ENCODE measurements around the gene PTGR2.
A peak's percentile ranks its signal among the peaks of the same experiment; 100 is the strongest.
"Not testable (repeated sequence)": the region's sequence is repeated elsewhere in the genome, so short reads cannot be mapped to it uniquely, and the experiment has no call there.

The PTGR2 gene

GRCh38 chr14:73887318-73887616 lies 35.6 kb downstream of the PTGR2 start:
- Mint-ChIP-seq H3K27ac (peak overlapping the region; percentile 99), H3K36me3 (peaks cover 8 to 29% of the 10 kb centered on the region in 2 donors), H3K4me1 (peaks cover 25 to 50% of the 10 kb centered on the region in 2 donors), H3K9me3 (no peaks in the 10 kb centered on the region), H3K27me3 (no peaks in the 10 kb centered on the region), H3K4me3 (peak overlapping the region; percentile 89 to 91)
- ATAC-seq (replicated peaks): no peak
- DNase-seq: no peak

DNA sequence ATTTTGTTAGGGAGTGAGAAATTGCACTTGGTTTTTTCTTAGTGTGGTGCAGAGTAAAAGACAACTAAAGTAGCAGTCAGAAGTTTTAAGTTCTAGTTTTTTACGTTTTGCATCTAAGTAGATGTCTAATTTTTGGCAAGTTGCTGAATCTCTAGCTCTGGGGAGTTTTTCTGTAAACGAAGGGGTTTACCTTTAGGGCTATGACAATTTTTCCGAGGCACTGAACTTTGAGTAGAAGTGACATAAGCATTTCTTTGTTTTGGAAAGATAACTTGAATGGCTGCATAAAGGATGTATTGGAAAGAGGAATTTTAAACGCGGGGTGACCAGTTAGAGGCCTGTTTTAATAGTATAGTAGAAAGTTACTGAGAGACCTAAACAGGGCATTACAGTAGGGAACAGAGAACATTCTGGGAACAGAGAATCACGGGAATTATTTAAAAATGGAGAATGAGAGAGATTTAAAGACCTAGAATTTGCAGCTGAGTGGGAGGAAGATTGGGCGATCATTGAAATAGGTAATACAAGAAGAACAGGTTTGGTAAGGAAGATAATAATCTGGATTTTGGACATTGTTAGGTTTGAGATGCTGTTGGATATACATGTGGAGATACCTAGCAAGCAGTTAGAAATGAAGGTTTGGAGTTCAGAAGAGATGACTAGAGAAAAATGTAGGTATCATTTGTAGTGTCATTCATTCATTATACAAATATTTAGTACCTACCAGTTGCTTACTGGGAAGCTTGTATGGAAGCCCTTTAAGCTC lies 36.2 kb downstream of the PTGR2 start:
- H3K4me3 Mint-ChIP-seq: peak overlapping the region; percentile 89 to 91
- no peaks in the 10 kb centered on the region for H3K9me3 Mint-ChIP-seq
- H3K4me1 Mint-ChIP-seq: peaks cover 25 to 50% of the 10 kb centered on the region in 2 donors
- H3K27ac Mint-ChIP-seq: peak overlapping the region; percentile 99
- peaks cover 8 to 29% of the 10 kb centered on the region in 2 donors for H3K36me3 Mint-ChIP-seq
- no peaks in the 10 kb centered on the region for H3K27me3 Mint-ChIP-seq
- no peak for DNase-seq
- ATAC-seq (replicated peaks): no peak

GRCh38 chr14:73888460-73888725 lies 36.8 kb downstream of the PTGR2 start:
- H3K27ac Mint-ChIP-seq: peak overlapping the region; percentile 99
- ATAC-seq (replicated peaks) (no peak), DNase-seq (no peak)
- H3K27me3 Mint-ChIP-seq: no peaks in the 10 kb centered on the region
- no peaks in the 10 kb centered on the region for H3K9me3 Mint-ChIP-seq
- peak overlapping the region; percentile 89 to 91 for H3K4me3 Mint-ChIP-seq
- peaks cover 25 to 50% of the 10 kb centered on the region in 2 donors for H3K4me1 Mint-ChIP-seq
- H3K36me3 Mint-ChIP-seq: peaks cover 6 to 29% of the 10 kb centered on the region in 2 donors

- Mint-ChIP-seq H3K9me3 (no peaks in the 10 kb centered on the region), H3K4me3 (no peak overlapping the region), H3K27ac (no peak overlapping the region), H3K4me1 (peaks cover 25 to 50% of the 10 kb centered on the region in 2 donors), H3K27me3 (no peaks in the 10 kb centered on the region), H3K36me3 (peaks cover 10 to 33% of the 10 kb centered on the region in 2 donors)
- ATAC-seq (replicated peaks) (no peak), DNase-seq (no peak)
Observed at GRCh38 chr14:73888971-73889370, 37.3 kb downstream of the PTGR2 start.

DNA sequence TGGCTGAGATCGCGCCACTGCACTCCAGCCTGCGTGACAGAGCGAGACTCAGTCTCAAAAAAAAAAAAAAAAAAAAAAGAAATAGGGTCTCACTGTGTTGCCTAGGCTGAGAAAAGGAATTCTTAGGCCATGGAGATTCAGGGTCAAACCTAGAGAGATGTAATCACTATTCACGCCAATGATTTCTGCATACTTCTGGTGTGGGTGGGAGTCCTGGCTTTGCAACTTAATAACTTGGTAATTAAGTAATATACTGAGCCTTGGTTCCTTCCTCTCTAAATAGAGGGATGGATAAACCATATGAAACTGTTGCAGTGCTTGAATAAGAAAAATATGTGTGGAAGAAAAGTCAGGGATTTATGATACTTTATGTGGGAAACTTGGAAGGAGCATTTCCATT lies 37.7 kb downstream of the PTGR2 start:
- DNase-seq (no peak), ATAC-seq (replicated peaks) (no peak)
- peaks cover 12 to 35% of the 10 kb centered on the region in 2 donors for H3K36me3 Mint-ChIP-seq
- H3K4me1 Mint-ChIP-seq: peaks cover 25 to 48% of the 10 kb centered on the region in 2 donors
- no peak overlapping the region for H3K4me3 Mint-ChIP-seq
- no peaks in the 10 kb centered on the region for H3K27me3 Mint-ChIP-seq
- no peaks in the 10 kb centered on the region for H3K9me3 Mint-ChIP-seq
- no peak overlapping the region for H3K27ac Mint-ChIP-seq

DNA sequence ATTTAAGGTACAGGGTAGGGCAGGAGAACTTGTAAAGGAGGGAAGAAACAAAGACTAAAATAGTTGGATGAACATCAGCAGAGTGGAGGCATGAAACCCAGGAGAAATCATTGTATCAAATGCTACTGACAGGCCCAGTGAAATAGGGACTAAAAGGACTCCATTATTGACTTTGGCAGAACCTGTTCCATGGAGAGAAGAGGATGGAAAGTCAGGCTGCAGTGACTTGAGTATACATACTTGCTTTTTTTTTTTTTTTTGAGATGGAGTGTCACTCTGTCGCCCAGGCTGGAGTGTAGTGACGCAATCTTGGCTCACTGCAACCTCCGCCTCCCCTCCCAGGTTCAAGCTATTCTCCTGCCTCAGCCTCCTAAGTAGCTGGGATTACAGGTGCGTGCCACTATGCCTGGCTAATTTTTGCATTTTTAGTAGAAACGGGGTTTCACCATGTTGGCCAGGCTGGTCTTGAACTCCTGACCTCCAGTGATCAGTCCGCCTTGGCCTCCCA lies 42.6 kb downstream of the PTGR2 start:
- ATAC-seq (replicated peaks); H3K4me3 Mint-ChIP-seq; H3K9me3 Mint-ChIP-seq; DNase-seq; H3K27me3 Mint-ChIP-seq: not testable (repeated sequence)
- Mint-ChIP-seq H3K36me3 (peaks cover 27 to 36% of the 10 kb centered on the region in 2 donors), H3K4me1 (peaks cover 5 to 11% of the 10 kb centered on the region in 2 donors), H3K27ac (peak overlapping the region; percentile 86)

GRCh38 chr14:73895939-73896338 lies 44.3 kb downstream of the PTGR2 start:
- peaks cover 0 to 2% of the 10 kb centered on the region in 2 donors for H3K4me1 Mint-ChIP-seq
- no peak for DNase-seq
- no peak for ATAC-seq (replicated peaks)
- peaks cover 31 to 39% of the 10 kb centered on the region in 2 donors for H3K36me3 Mint-ChIP-seq
- no peaks in the 10 kb centered on the region for H3K27me3 Mint-ChIP-seq
- H3K27ac Mint-ChIP-seq: no peak overlapping the region
- no peaks in the 10 kb centered on the region for H3K9me3 Mint-ChIP-seq
- H3K4me3 Mint-ChIP-seq: no peak overlapping the region

- H3K27me3 Mint-ChIP-seq: no peaks in the 10 kb centered on the region
- ATAC-seq (replicated peaks): no peak
Observed at GRCh38 chr14:73896521-73896920, 44.9 kb downstream of the PTGR2 start.

DNA sequence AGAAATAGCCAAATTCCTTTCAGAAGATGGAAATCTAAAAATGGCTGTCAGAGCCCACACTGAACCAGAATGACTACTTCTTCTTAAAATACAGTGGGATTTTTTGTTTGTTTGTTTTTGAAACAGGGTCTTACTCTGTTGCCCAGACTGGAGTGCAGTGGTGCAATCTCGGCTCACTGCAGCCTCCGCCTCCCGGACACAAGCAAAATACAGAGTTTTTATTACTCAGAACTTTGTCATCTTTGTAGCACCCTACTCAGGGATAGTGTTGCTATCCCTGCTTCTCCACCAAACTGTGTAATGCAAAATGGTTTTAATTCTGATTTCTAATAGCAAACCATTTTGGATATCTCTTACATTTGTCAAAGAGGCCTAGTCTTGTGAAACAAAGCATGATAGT lies 51.4 kb downstream of the PTGR2 start:
- Mint-ChIP-seq H3K36me3 (peaks cover 28 to 36% of the 10 kb centered on the region in 2 donors), H3K27me3 (no peaks in the 10 kb centered on the region), H3K4me1 (no peaks in the 10 kb centered on the region)

More at GRCh38 chr14:73896521-73896920, 44.9 kb downstream of the PTGR2 start:
- H3K9me3 Mint-ChIP-seq: no peaks in the 10 kb centered on the region
- peak overlapping the region; percentile 15 for H3K27ac Mint-ChIP-seq
- peaks cover 0 to 2% of the 10 kb centered on the region in 2 donors for H3K4me1 Mint-ChIP-seq
- no peak for DNase-seq
- H3K4me3 Mint-ChIP-seq: no peak overlapping the region
- peaks cover 31 to 39% of the 10 kb centered on the region in 2 donors for H3K36me3 Mint-ChIP-seq

DNA sequence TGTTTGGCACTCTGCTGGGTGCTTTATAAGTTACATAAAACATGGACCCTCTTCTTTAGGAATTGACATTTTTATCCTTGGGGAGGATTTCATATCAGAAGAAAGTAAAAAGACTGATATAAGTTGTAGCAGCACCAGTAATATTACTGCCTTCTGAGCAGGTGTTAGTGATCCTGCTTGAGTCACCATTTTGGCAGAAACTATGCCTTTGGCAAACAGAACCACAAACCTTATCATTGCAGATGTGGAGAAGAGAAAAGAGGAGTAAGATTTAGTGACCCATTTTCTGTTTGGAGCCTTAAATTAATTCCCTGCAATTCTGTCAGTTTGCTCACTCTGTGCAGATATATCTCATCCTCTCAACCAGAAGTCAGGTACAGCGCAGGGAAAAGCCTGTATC lies 58.0 kb downstream of the PTGR2 start:
- no peaks in the 10 kb centered on the region for H3K27me3 Mint-ChIP-seq
- peaks cover 6 to 11% of the 10 kb centered on the region in 2 donors for H3K9me3 Mint-ChIP-seq
- H3K36me3 Mint-ChIP-seq: peaks cover 60 to 78% of the 10 kb centered on the region in 2 donors
- no peak overlapping the region for H3K4me3 Mint-ChIP-seq
- no peak for DNase-seq
- peaks cover 6 to 15% of the 10 kb centered on the region in 2 donors for H3K4me1 Mint-ChIP-seq
- H3K27ac Mint-ChIP-seq: peak overlapping the region; percentile 86
- ATAC-seq (replicated peaks): no peak

More for the DNA sequence above, 51.4 kb downstream of the PTGR2 start:
- H3K4me3 Mint-ChIP-seq: no peak overlapping the region
- no peak for DNase-seq
- no peak overlapping the region for H3K27ac Mint-ChIP-seq
- no peaks in the 10 kb centered on the region for H3K9me3 Mint-ChIP-seq
- ATAC-seq (replicated peaks): no peak

- peaks cover 60 to 71% of the 10 kb centered on the region in 2 donors for H3K36me3 Mint-ChIP-seq
- no peak overlapping the region for H3K27ac Mint-ChIP-seq
- H3K4me1 Mint-ChIP-seq: peaks cover 6 to 15% of the 10 kb centered on the region in 2 donors
Observed at GRCh38 chr14:73913256-73913655, 61.6 kb downstream of the PTGR2 start.

DNA sequence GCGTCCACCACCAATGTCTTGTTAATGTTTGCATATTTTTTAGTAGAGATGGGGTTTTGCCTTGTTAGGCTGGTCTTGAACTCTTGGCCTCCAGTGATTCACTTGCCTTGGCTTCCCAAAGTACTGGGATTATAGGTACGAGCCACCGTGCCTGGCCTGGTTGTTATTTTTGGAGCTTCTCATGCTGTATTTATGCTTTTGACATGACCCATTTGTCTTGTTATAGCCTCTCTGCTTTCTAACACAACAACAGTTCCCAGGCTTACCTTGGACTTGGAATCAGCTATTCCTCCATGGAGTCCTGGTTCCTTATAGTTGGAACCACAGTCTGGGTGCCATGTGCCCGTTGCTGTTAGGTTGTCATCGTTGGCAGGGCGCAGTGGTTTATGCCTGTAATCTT lies 64.7 kb downstream of the PTGR2 start:
- DNase-seq (no peak), ATAC-seq (replicated peaks) (no peak)
- Mint-ChIP-seq H3K4me3 (no peak overlapping the region), H3K27me3 (no peaks in the 10 kb centered on the region), H3K36me3 (peaks cover 45 to 58% of the 10 kb centered on the region in 2 donors), H3K27ac (no peak overlapping the region), H3K9me3 (peaks cover 3 to 7% of the 10 kb centered on the region in 2 donors), H3K4me1 (no peaks in the 10 kb centered on the region)

More at GRCh38 chr14:73913256-73913655, 61.6 kb downstream of the PTGR2 start:
- no peak overlapping the region for H3K4me3 Mint-ChIP-seq
- H3K27me3 Mint-ChIP-seq: no peaks in the 10 kb centered on the region
- ATAC-seq (replicated peaks) (no peak), DNase-seq (no peak)
- H3K9me3 Mint-ChIP-seq: peaks cover 6 to 11% of the 10 kb centered on the region in 2 donors

DNA sequence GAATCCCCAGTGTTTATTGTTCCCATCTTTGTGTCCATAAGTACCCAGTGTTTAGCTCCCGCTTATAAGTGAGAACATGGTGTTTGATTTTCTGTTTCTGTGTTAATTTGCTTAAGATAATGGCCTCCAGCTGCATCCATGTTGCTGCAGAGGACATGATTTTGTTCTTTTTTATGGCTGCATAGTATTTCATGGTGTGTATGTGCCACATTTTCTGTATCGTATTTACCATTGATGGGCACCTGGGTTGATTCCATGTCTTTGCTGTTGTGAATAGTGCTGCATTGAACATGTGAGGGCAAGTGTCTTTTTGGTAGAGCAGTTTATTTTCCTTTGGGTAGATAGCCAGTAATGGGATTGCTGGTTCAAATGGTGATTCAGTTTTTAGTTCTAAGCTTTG lies 67.8 kb downstream of the PTGR2 start:
- H3K4me3 Mint-ChIP-seq; H3K9me3 Mint-ChIP-seq; ATAC-seq (replicated peaks); H3K27me3 Mint-ChIP-seq; DNase-seq; H3K4me1 Mint-ChIP-seq: not testable (repeated sequence)
- Mint-ChIP-seq H3K27ac (peak overlapping the region; percentile 43), H3K36me3 (peaks cover 30 to 44% of the 10 kb centered on the region in 2 donors)

- Mint-ChIP-seq H3K27ac (peak overlapping the region; percentile 63), H3K36me3 (peaks cover 34 to 55% of the 10 kb centered on the region in 2 donors), H3K9me3 (no peaks in the 10 kb centered on the region), H3K27me3 (no peaks in the 10 kb centered on the region), H3K4me3 (no peak overlapping the region), H3K4me1 (no peaks in the 10 kb centered on the region)
- no peak for ATAC-seq (replicated peaks)
- no peak for DNase-seq
Observed at GRCh38 chr14:73924337-73924736, 72.7 kb downstream of the PTGR2 start.
